Measurements from ENCODE around the gene HNRNPA1. TPM values are rescaled to one million over a fixed set of nuclear protein-coding genes. Genes with fewer than 3 reads are reported as not detected.
A peak's percentile ranks its signal among the peaks of the same experiment; 100 is the strongest.

HNRNPA1 gene
- total and polyA plus RNA-seq, 9 of the 15 experiments (the other 6 are each of a cell fraction or from before 2014, with no cell fraction given) = 1,166 to 2,703 (median 1,815) TPM

DNA sequence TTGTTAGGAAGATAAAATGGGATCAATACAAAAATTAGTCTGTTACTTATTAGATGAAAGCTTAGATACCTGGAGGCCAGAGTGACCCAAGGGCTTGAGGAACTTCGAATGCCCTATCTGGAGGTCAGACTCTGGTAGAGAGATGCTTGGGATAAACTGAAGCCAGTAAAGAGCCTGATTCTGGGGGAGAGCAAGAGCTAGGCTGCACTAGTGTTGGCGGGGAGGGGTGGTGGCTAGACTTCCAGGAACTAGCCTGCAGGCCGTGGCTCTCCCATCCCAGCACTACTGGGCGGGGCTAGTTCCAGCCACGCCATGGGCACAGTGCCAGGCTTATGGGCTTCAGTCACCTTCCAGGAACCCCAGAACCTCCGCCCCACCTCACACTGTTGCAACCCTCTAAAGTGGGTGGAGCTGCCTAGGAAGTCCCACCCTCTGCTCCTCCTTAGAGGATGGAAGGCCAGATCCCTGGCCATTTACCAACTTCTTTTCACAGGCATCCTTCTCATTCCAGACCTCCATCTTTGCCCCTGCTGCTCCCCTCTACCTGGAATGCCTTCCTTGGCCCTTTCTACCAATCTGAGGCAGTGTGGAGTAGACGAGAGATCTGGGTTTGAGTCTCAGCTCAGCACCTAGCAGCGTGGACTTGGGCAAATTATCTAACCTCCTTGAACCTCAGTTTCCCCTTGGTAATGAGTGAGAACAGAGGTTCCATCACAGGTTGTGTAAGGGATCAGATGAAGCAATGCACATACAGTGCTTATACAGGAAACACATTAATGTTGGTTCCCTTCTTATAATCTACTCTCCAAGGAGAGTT is 26.6 kb downstream of the HNRNPA1 start (continued):
- peak; percentile 63; the same call in 1 of the 2 replicates for TF ChIP-seq ZBTB7A (IDR thresholded peaks at IDR 0.05; ENCODE audit: borderline replicate concordance, control insufficient read depth, low read depth, low read length)
- TF ChIP-seq ETV1 (tag; conservative IDR thresholded peaks at IDR 0.05; ENCODE audit: low read depth) = no peak; the same call in 1 of the 2 replicates
- TF ChIP-seq, protein P1, sequence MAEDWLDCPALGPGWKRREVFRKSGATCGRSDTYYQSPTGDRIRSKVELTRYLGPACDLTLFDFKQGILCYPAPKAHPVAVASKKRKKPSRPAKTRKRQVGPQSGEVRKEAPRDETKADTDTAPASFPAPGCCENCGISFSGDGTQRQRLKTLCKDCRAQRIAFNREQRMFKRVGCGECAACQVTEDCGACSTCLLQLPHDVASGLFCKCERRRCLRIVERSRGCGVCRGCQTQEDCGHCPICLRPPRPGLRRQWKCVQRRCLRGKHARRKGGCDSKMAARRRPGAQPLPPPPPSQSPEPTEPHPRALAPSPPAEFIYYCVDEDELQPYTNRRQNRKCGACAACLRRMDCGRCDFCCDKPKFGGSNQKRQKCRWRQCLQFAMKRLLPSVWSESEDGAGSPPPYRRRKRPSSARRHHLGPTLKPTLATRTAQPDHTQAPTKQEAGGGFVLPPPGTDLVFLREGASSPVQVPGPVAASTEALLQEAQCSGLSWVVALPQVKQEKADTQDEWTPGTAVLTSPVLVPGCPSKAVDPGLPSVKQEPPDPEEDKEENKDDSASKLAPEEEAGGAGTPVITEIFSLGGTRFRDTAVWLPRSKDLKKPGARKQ (CRISPR knock-in tag; IDR thresholded peaks at IDR 0.05) = no peak
- peak in 1 of 2 experiments; percentile 40 for TF ChIP-seq AFF1 (IDR thresholded peaks at IDR 0.05; ENCODE audit: low read depth in 1 of 2, partially characterized antibody in 2 of 2)
- peak; percentile 75; the same call in 1 of the 2 replicates for TF ChIP-seq GTF2F1 (IDR thresholded peaks at IDR 0.05; ENCODE audit: low read depth, low read length)
- TF ChIP-seq XRCC3 (IDR thresholded peaks at IDR 0.05) = no peak
- TF ChIP-seq ETV6 (IDR thresholded peaks at IDR 0.05; ENCODE audit: borderline replicate concordance in 1 of 2, low read depth in 2 of 2, low read length in 1 of 2) = no peak
- TF ChIP-seq ETV6 (CRISPR knock-in tag; IDR thresholded peaks at IDR 0.05; ENCODE audit: borderline replicate concordance) = no peak
- peak; percentile 86 for TF ChIP-seq SMAD1 (IDR thresholded peaks at IDR 0.05; ENCODE audit: low read depth, low read length, partially characterized antibody)
- peak; percentile 87 for TF ChIP-seq ATF7 (IDR thresholded peaks at IDR 0.05)
- TF ChIP-seq, protein P2, sequence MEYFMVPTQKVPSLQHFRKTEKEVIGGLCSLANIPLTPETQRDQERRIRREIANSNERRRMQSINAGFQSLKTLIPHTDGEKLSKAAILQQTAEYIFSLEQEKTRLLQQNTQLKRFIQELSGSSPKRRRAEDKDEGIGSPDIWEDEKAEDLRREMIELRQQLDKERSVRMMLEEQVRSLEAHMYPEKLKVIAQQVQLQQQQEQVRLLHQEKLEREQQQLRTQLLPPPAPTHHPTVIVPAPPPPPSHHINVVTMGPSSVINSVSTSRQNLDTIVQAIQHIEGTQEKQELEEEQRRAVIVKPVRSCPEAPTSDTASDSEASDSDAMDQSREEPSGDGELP (CRISPR knock-in tag; IDR thresholded peaks at IDR 0.05; ENCODE audit: borderline replicate concordance) = peak; percentile 76
- TF ChIP-seq, protein P3, sequence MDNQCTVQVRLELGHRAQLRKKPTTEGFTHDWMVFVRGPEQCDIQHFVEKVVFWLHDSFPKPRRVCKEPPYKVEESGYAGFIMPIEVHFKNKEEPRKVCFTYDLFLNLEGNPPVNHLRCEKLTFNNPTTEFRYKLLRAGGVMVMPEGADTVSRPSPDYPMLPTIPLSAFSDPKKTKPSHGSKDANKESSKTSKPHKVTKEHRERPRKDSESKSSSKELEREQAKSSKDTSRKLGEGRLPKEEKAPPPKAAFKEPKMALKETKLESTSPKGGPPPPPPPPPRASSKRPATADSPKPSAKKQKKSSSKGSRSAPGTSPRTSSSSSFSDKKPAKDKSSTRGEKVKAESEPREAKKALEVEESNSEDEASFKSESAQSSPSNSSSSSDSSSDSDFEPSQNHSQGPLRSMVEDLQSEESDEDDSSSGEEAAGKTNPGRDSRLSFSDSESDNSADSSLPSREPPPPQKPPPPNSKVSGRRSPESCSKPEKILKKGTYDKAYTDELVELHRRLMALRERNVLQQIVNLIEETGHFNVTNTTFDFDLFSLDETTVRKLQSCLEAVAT (IDR thresholded peaks at IDR 0.05) = peak; percentile 35 to 44; a peak in 2 of 4 replicates
- peak; percentile 65 for TF ChIP-seq ELF1 (tag; IDR thresholded peaks at IDR 0.05)
- peak; percentile 78 for TF ChIP-seq CXXC5 (CRISPR knock-in tag; IDR thresholded peaks at IDR 0.05)
- no peak for TF ChIP-seq CBX1 (IDR thresholded peaks at IDR 0.05; ENCODE audit: low read depth)
- TF ChIP-seq CEBPG (CRISPR knock-in tag; IDR thresholded peaks at IDR 0.05) = peak; percentile 69
- peak; percentile 35 to 69; a peak in 3 of 4 replicates for TF ChIP-seq CEBPG (tag; conservative IDR thresholded peaks at IDR 0.05 in 1 of 2, IDR thresholded peaks at IDR 0.05 in 1 of 2)
- TF ChIP-seq ZBED1 (IDR thresholded peaks at IDR 0.05) = 0 out of 2 replicates have a peak, but pooled peaks have one; percentile 22
- TF ChIP-seq RBM39 (optimal IDR thresholded peaks at IDR 0.05; ENCODE audit: low read depth, low read length) = no peak
- TF ChIP-seq ZEB2 (IDR thresholded peaks at IDR 0.05) = peak; percentile 66; the same call in 1 of the 2 replicates

Measured in K562 (cell line).